Stimulated activated CD8-positive, alpha-beta memory T cell treated with anti-CD3 and anti-CD28 coated beads, Interleukin-15, amount 100 ng/mL, for 24 hours (primary cell): ENCODE results near the gene RINT1.
"Not testable (repeated sequence)": the region's sequence is repeated elsewhere in the genome, so short reads cannot be mapped to it uniquely, and the experiment has no call there.

Experiments used
- DNase-seq: peaks from one replicate; pipeline ENCODE4 v3.0.0-alpha.2; 2020; ENCODE audit warnings: low read depth

Gene RINT1

DNA sequence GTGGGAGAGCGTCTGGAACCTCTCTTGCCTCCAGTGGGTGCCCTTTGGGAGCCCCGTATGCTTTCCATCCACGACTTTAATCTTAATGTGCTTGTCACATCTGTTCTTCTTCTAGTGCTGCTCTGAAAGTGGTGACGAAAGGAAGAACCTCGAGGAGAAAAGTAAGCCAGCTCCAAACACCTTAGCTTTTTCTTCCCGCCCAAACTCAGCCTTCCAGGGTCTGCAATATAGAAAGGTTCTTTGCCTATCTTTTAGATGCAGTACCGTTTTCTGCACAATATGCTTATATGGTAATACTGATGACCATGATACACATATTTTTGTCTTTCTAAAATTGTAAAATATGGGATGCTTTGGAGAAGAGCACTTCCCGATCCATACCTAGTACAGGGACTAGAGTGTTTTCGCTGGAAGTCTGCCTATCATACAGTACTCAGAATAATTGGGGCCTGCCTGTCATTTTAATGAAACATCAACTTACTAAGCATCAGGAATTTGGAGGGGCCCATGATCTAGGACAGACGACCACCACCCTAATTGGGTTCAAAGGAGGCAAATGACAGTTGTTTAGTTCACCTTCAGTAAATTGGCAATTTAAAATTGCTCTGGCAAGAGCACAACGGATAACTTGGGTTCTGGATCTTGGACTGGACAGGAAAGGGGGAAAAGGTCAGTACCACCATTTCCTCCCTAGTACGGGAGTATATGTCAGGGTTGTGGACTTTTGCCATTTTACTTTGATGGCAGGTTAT, 884 bp downstream of the RINT1 start:
- no peak for DNase-seq

DNA sequence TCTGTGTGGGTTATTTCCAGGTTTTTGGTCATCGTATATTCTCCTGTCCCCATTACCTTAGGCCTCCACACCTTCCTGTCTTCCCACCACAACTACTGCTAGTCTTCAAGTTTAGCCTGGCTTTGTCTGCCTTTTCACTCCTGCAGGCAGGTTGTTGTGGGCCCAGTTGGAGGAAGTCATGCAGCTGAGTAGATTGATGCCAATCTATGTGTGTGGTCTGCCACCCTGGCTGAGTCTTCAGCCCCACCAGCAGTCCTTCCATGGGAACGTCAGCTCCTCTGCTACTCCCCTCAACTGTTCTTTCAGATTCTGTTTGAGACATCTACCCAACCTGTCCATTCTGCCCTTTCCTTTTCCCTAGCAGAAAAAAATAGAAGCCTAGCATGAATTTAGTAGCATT, 6.3 kb downstream of the RINT1 start:
- no peak for DNase-seq

DNA sequence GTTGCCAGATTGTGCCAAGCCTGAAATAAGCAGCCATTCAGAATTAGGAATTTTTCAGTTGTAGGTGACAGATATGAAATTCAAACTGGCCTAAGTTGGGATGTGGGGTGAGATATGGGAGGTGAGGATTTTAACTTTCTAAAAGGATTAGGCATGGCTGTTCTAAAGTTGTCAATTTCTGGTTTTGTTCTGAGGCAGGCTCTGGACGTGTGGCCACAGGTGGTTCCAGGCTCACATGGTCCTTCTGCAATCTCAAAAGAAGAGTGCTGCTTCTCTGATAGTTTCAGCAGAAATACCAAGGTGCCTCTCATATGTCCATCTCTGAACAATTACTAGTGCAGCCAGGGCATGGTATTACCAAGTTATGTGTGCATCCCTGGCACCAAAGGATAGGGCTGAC, 27.9 kb downstream of the RINT1 start:
- DNase-seq = no peak

- no peak for DNase-seq
Measured at GRCh38 chr7:105565190-105565589, 33.2 kb downstream of the RINT1 start.

DNA sequence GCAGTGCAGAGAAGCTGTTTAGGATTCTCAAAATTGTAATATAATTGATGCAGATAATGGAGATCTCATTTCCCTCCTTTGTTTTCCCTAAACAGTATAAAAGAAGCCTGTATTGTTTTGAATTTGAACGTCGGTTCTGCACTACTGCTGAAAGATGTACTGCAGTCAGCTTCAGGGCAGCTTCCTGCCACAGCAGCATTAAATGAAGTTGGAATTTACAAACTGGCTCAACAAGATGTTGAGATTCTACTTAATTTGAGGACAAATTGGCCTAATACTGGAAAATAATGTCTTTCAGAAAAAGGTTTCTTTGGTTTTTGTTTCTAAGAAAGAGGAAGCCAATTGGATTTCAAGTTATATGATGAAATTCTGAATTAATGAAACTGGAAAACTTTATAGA, 35.0 kb downstream of the RINT1 start:
- no peak for DNase-seq

DNA sequence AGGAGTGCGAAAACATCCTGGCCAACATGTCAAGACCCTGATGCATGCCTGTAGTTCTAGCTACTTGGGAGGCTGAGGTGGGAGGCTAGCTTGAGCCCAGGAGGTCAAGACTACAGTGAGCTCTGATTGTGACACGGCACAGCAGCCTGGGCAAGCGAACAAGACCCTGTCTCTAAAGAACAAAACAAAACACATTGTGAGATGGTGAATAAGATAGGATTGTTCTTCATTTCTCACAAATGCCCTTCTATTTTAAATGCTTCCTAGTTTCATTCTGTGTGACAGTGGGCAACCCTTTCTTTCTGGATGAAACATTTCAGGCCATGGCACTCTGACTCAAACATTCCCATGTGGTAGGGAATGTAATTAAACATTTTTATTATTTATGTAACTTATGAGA, 35.8 kb downstream of the RINT1 start:
- no peak for DNase-seq

- no peak for DNase-seq
Measured at GRCh38 chr7:105571891-105572290, 39.9 kb downstream of the RINT1 start.

DNA sequence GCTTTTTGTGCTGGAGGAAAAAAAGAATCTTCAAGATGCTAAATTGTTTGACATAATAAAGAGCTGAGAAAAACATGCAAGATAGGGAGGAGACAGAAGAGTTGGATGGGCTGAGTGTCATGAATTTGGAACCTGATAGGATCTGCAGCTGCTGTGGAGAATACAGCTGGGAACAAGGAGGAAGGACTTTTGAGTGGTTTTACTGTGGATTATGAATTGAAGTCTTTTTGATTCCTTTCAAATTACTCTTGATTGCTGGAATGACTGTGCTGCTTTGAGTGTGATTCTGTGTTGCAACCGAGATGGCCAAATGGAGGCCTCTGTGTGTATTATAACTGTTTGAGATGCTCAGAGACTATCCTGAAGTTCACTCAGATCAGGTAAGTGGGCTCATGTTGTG, 45.2 kb downstream of the RINT1 start:
- no peak for DNase-seq

DNA sequence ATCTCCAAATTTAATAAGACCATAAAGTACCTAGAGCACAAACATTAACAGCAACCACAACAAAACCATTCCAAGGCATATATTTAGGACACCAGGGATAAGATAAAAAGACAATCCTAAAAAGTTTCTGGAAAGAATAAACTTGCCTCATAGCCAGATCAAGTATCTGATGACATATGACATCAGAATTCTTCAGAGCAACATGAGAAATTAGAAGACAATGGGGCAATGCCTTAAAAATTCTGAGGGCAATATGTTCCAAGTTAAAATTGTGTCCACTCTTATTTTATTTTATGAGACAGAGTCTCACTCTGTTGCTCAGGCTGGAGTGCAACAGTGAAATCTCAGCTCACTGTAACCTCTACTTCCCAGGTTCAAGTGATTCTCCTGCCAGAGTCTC, 46.5 kb downstream of the RINT1 start:
- no peak for DNase-seq

- DNase-seq = no peak
Measured at GRCh38 chr7:105580022-105580740, 48.2 kb downstream of the RINT1 start.

GRCh38 chr7:105581066-105581811, 49.2 kb downstream of the RINT1 start, which contains the start of gene EFCAB10:
EFCAB10 (minus strand) TSS chr7:105581493; CDS start chr7:105581463, 30 bp downstream.
- peak; percentile 13 for DNase-seq

- DNase-seq = no peak
Measured at GRCh38 chr7:105583061-105583460, 51.1 kb downstream of the RINT1 start.

- DNase-seq = no peak
Measured at GRCh38 chr7:105584165-105584564, 52.2 kb downstream of the RINT1 start.

DNA sequence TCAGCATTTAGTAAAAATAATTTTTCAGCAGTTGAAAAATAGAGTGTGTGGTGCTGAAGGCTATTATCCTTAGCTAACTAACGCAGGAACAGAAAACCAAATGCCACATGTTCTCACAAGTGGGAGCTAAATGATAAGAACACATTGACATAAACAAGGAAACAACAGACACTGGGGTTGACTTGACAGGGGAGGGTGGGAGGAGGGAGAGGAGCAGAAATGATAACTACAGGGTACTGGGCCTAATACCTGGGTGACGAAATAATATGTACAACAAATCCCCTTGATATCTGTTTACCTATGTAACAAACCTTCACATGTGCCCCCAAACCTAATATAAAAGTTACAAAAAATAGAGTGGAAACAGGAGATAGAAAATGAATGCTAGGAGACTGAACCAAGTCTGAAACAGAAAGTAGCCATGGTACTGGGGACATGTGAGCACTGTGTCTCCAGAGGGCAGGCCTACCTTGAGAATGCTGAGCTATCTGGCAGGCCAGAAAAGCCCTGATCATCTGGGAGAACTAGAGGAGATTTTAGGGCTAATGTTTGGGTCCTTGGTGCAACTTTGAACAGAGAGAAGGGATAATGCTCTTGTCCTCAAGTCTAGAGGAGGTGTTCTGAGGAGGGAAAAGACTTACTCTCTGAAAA, 54.0 kb downstream of the RINT1 start:
- DNase-seq = no peak

GRCh38 chr7:105587909-105588635, 56.1 kb downstream of the RINT1 start:
- DNase-seq = no peak

GRCh38 chr7:105589356-105590077, 57.5 kb downstream of the RINT1 start:
- no peak for DNase-seq

DNA sequence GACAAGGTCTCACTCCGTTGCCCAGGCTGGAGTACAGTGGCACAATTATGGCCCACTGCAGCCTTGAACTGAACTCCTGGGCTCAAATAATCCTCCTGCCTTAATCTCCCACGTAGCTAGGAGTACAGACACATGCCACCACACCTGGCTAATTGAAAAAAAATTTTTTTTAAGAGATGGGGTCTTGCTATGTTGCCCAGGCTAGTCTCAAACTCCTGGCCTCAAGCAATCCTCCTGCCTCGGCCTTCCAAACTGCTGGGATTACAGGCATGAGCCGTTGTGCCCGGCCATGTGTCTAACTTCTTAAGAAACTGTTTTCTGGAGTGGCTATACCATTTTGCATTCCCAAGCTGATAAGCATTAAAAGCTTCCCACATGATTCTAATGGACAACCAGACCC, 58.8 kb downstream of the RINT1 start:
- DNase-seq = no peak

DNA sequence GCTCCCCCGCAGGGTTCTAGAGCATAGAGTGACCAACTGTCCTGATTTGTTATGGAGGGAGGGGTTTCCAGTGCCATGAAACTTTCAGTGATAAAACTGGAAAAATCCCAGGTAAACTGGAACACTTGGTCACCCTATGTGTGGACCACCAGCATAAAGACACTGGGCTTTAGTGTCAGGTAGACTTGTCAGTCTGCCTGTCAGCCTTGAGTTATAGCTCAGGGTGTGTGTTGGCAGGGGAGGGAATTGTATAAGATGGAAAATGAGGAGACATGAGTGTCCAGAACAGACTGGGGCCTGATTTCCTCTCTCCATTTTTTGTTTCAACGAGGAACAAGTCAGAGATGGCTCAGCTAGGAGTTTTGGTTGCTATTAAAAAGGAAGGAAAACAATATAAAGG, 59.5 kb downstream of the RINT1 start:
- no peak for DNase-seq

DNA sequence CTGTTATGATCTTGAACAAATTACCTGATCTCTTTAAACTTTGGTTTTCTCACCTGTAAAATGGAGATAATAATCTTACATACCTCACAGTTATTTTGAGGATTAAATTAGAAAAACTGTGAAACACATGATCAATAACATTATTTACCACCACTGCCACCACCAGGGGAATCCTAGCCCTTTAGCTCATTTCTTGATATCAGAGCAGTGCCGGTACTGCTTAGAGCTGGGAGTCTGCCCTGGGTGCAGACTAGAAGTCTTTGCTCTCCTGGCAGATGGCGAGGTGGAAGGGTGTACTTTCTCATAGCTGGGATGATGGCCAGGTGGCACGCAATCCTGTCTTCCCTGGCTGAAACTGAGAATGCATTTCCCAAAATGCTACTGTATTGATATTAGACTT, 62.0 kb downstream of the RINT1 start:
- DNase-seq = no peak

DNA sequence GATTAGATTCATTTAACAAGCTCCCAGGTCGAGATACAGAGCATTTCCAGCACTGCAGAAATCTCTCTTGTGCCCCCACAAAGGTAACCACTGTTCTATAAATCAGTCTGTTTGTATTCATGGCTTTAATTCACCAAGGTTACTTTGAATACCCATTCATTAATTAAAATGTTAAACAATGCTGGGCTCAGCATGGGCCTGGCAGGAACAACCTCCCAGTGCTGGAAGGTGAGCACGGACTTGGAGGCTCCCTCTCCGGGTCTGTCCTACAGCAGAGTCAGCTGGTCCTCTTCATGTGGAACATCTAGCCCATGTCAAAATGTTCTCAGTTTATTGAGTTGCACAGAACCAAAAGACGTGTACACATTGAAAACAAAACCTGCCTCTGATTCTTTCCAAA, 64.9 kb downstream of the RINT1 start:
- DNase-seq = no peak

GRCh38 chr7:105599080-105599479, 67.1 kb downstream of the RINT1 start:
- DNase-seq = not testable (repeated sequence)
